Endothelial cell of umbilical vein (primary cell): ENCODE results near the gene SPON2. TPM values are rescaled to one million over a fixed set of nuclear protein-coding genes. Genes with fewer than 3 reads are reported as not detected.

Experiments used
- BruUV-seq: library from RNA; stranded (reverse); fragments of 400-500 nt; replicated peaks from 2 replicates; lab custom pipeline; 2021; lab: Mats Ljungman, UMichigan
- CTCF ChIA-PET: fragments of 300-600, 350-600 bp; sonication (Branson Sonifier 250); formaldehyde crosslinking; loops from one replicate; lab custom pipeline; 2021; ENCODE audit warnings: antibody characterized with exemption, inconsistent platforms; lab: Charles Lee
- POLR2A ChIA-PET: fragments of 300-600, 350-600 bp; sonication (Branson Sonifier 250); formaldehyde crosslinking; loops from one replicate; lab custom pipeline; 2021; ENCODE audit warnings: antibody characterized with exemption, inconsistent platforms; lab: Charles Lee
- DNase-seq: peaks from one replicate; pipeline ENCODE4 v3.0.0-alpha.2; 2011; ENCODE audit warnings: low read depth, low spot score
- FAIRE-seq: peaks from 2 replicates; lab custom pipeline; 2011; peaks lifted over from hg19 to GRCh38; lab: Jason Lieb, UNC
- H2AFZ ChIP-seq: 2 replicates; pipeline ENCODE4 v1.6.0; 2012; ENCODE audit warnings: low read depth, low read length, control low read depth, inconsistent platforms
- H3K27ac ChIP-seq: 2 replicates; pipeline ENCODE4 v1.5.1; 2011; ENCODE audit warnings: low read depth, mild to moderate bottlenecking, control low read depth, low read length, moderate library complexity; ENCODE audit not compliant: insufficient read depth
- H3K27me3 ChIP-seq, 2 experiments: 2 replicates each; pipeline versions ENCODE4 v1.6.0 to v1.6.1; 2011; ENCODE audit warnings: low read length in 2 of 2, mixed read lengths in 1 of 2; ENCODE audit not compliant: control insufficient read depth in 2 of 2, insufficient read depth in 2 of 2
- H3K36me3 ChIP-seq, 2 experiments: 2 replicates in 1 of 2; 3 replicates in 1 of 2; pipeline ENCODE4 v1.5.1; 2011; ENCODE audit warnings: low read length in 2 of 2, mild to moderate bottlenecking in 1 of 2, moderate library complexity in 1 of 2; ENCODE audit not compliant: control insufficient read depth in 2 of 2, insufficient read depth in 2 of 2; ENCODE audit errors: extremely low read depth in 1 of 2
- H3K4me1 ChIP-seq: 3 replicates; pipeline ENCODE4 v1.5.1; 2011; ENCODE audit warnings: mild to moderate bottlenecking, low read length; ENCODE audit not compliant: control insufficient read depth, insufficient read depth; ENCODE audit errors: extremely low read depth
- H3K4me2 ChIP-seq: 2 replicates; pipeline ENCODE4 v1.6.1; 2011; ENCODE audit warnings: low read length, control low read depth, mixed read lengths; ENCODE audit not compliant: insufficient read depth
- H3K4me3 ChIP-seq, 3 experiments: fragments of 200-600 bp in 1 of 3; sonication (generic), shearing (Covaris generic) in 1 of 3; replicated peaks in 1 of 3; 2 replicates each; pipeline ENCODE4 v1.5.1; 2011 to 2016; ENCODE audit warnings: control low read depth in 3 of 3, low read length in 3 of 3, mild to moderate bottlenecking in 2 of 3, inconsistent platforms in 1 of 3, low read depth in 1 of 3, moderate library complexity in 1 of 3; ENCODE audit not compliant: insufficient read depth in 1 of 3
- H3K79me2 ChIP-seq: 2 replicates; pipeline ENCODE4 v1.6.0; 2012; ENCODE audit warnings: low read length, inconsistent platforms; ENCODE audit not compliant: control insufficient read depth, insufficient read depth
- H3K9ac ChIP-seq: replicated peaks from 2 replicates; pipeline ENCODE3; 2011; ENCODE audit warnings: low read length, control low read depth; ENCODE audit not compliant: insufficient read depth; ENCODE audit errors: extremely low read depth
- H3K9me1 ChIP-seq: replicated peaks from 3 replicates; pipeline ENCODE4 v1.6.0; 2011; ENCODE audit warnings: mild to moderate bottlenecking, low read length; ENCODE audit not compliant: control insufficient read depth, insufficient read depth; ENCODE audit errors: extremely low read depth
- H3K9me3 ChIP-seq: replicated peaks from 2 replicates; pipeline ENCODE4 v1.5.1; 2012; ENCODE audit warnings: low read length, inconsistent platforms; ENCODE audit not compliant: control insufficient read depth, insufficient read depth
- H4K20me1 ChIP-seq: replicated peaks from 2 replicates; pipeline ENCODE3; 2011; ENCODE audit warnings: mild to moderate bottlenecking, low read length; ENCODE audit not compliant: control insufficient read depth, insufficient read depth; ENCODE audit errors: extremely low read depth
- CTCF ChIP-seq, 2 donors: IDR thresholded peaks; 1 replicate in 1 of 2; 2 replicates in 1 of 2; pipeline ENCODE4 v1.5.1; 2011; ENCODE audit warnings: low read length in 2 of 2, mild to moderate bottlenecking in 2 of 2, moderate library complexity in 2 of 2, control low read depth in 1 of 2, inconsistent platforms in 1 of 2, low read depth in 1 of 2; ENCODE audit not compliant: insufficient read depth in 1 of 2; ENCODE audit errors: extremely low read depth in 1 of 2
- EZH2 ChIP-seq: IDR thresholded peaks from 2 replicates; pipeline ENCODE4 v1.6.1; 2012; ENCODE audit warnings: borderline replicate concordance, low read depth, mild to moderate bottlenecking, moderate library complexity, low read length, inconsistent platforms; ENCODE audit not compliant: severe bottlenecking
- FOS ChIP-seq: IDR thresholded peaks from 2 replicates; pipeline ENCODE4 v1.6.1; 2011; ENCODE audit warnings: mild to moderate bottlenecking, low read length, moderate library complexity, borderline replicate concordance; ENCODE audit not compliant: insufficient read depth
- GATA2 ChIP-seq: IDR thresholded peaks from 2 replicates; pipeline ENCODE4 v1.7.0; 2011; ENCODE audit warnings: low read depth, mild to moderate bottlenecking, moderate library complexity, mixed read lengths, low read length; ENCODE audit not compliant: insufficient read length, insufficient read depth
- JUN ChIP-seq: IDR thresholded peaks from 2 replicates; pipeline ENCODE4 v1.6.1; 2011; ENCODE audit warnings: borderline replicate concordance, low read depth; ENCODE audit not compliant: insufficient read length, insufficient read depth
- MAX ChIP-seq: IDR thresholded peaks from 2 replicates; pipeline ENCODE4 v1.6.1; 2011; ENCODE audit not compliant: insufficient read depth, insufficient read length
- MYC ChIP-seq: IDR thresholded peaks from one replicate; pipeline ENCODE4 v1.6.1; 2011; ENCODE audit warnings: mild to moderate bottlenecking, low read depth, low read length
- POLR2A ChIP-seq: IDR thresholded peaks from 2 replicates; pipeline ENCODE4 v1.6.1; 2012; ENCODE audit warnings: low read depth, mild to moderate bottlenecking, control low read depth, low read length
- POLR2AphosphoS5 ChIP-seq: IDR thresholded peaks from 2 replicates; pipeline ENCODE4 v1.6.1; 2012; ENCODE audit warnings: low read depth, mild to moderate bottlenecking, control low read depth, low read length, moderate library complexity; ENCODE audit not compliant: insufficient read depth
- dilution Hi-C: fragments of 300-500 bp; cut with MboI; formaldehyde crosslinking; loops from one replicate; pipeline ENCODE4 v1.15.0; 2019; ENCODE audit warnings: low sequenced_read_pairs; ENCODE audit not compliant: extremely low pct_ligation_motif_present
- intact Hi-C: fragments of 100-400 bp; cut with micrococcal nuclease; formaldehyde crosslinking; loops from one replicate; pipeline ENCODE4 v1.10.0; 2022
- polyA plus RNA-seq, 4 experiments: library from polyadenylated mRNA; depleted of rRNA in 3 of 4; stranded (reverse) in 3 of 4; unstranded in 1 of 4; fragments of >200 nt; gene quantifications; 2 replicates each; pipeline versions ENCODE4 v1.2.1 to v1.2.3, GENCODE V29; 2011 to 2012; ENCODE audit warnings: missing spikeins in 1 of 4
- total RNA-seq: library from RNA; stranded (reverse); gene quantifications from 2 replicates; pipeline ENCODE4 v1.2.3, GENCODE V29; 2021

The SPON2 gene
- total and polyA plus RNA-seq, 2 donors (not counting 3 experiments of a cell fraction or from before 2014, with no cell fraction given), result 0.04 TPM; not detected in 1

DNA sequence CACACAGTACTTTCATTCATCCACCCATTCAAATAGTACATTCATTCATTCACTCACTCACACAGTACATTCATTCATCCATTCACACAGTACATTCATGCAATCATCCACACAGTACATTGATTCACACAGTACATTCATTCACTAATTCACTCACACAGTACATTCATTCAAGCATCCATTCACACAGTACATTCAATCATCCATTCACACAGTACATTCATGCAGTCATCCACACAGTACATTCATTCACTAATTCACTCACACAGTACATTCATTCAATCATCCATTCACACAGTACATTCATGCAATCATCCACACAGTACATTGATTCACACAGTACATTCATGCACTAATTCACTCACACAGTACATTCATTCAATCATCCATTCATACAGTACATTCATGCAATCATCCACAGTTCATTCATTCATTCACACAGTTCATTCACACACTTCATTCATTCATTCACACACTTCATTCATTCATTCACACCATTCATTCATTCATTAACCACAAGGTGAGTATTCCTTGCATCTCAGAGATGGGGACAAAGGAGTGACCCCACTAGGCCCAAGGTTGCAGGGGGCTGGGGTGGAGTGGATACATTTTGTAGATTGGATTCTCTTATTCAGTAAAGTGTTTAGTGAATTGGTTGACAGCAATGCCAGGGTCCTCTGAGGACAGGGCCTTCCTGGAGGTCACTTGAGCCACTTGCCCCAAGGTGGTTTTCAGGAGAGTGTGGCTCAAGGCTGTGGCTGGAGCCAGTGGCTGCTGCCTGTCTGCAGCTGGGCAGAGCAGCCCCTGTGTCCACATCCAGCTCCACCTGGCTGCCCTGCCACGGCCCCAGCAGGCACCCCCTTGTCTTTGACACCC lies 4.3 kb upstream of the SPON2 start:
- CTCF ChIA-PET, result no interaction called here
- no peaks in the 10 kb centered on the region for H3K4me1 ChIP-seq
- H4K20me1 ChIP-seq, result no peaks in the 10 kb centered on the region
- dilution Hi-C loops (no loop called here), intact Hi-C loops (no loop called here)
- no peak for TF ChIP-seq MAX
- no peak for TF ChIP-seq EZH2
- TF ChIP-seq CTCF (IDR thresholded peaks at IDR 0.05; ENCODE audit: extremely low read depth in 1 of 2, insufficient read depth in 1 of 2, low read depth in 1 of 2, low read length in 2 of 2), result no peak
- TF ChIP-seq JUN, result no peak
- TF ChIP-seq FOS, result no peak
- no peak for TF ChIP-seq MYC
- no peak for TF ChIP-seq POLR2AphosphoS5
- TF ChIP-seq POLR2A, result no peak
- TF ChIP-seq GATA2, result no peak
- H3K79me2 ChIP-seq, result no peaks in the 10 kb centered on the region
- no peaks in the 10 kb centered on the region for H3K36me3 ChIP-seq
- DNase-seq (no peak), FAIRE-seq (peak; percentile 18)
- H3K4me3 ChIP-seq, result no peak overlapping the region
- H3K27me3 ChIP-seq, result peaks cover 25 to 34% of the 10 kb centered on the region in 2 experiments
- H3K9me3 ChIP-seq, result no peaks in the 10 kb centered on the region
- no peaks in the 10 kb centered on the region for H3K9me1 ChIP-seq
- POLR2A ChIA-PET, result no interaction called here
- no peak overlapping the region for H3K27ac ChIP-seq
- no peak overlapping the region for H3K4me2 ChIP-seq
- BruUV-seq, result no TSS peak
- no peak overlapping the region for H3K9ac ChIP-seq
- H2AFZ ChIP-seq, result no peak overlapping the region
